ENCODE data around the gene RND3. TPM values are rescaled to one million over a fixed set of nuclear protein-coding genes. Genes with fewer than 3 reads are reported as not detected.

Gene RND3
- total and polyA plus RNA-seq, 2 of the 13 experiments (the other 11 are each of a cell fraction or from before 2014, with no cell fraction given), result 0.13 to 0.42 TPM

DNA sequence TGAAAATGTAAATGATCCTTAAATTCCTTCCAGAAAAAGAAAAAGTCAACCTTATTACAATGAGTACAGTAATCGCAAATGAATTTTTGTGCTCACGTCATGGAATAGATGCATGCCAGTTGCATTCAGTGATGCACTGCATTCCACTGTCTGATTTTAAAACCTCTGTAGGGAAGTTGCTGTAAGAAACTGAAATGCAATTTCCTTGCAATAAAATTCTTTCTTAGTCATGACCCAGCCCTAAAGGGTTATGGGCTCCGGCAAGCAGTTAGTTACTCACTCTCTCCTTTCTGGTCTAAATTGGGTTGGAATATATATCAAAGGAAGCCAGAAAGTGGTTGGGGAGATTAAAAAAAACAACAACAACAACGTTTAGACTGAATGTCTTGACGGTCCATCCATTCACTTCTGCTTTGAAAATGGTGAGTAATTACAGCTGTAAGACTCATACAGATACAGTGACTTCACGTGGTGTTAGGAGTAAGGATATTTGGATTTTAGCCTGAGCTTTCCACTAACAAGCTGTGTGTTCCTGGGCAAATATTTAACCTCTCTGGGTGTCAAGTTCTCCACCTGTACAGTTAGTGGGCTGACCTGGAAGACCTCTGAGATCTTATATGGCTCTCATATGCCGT, 8.6 kb upstream of the RND3 start:
- no peaks in the 10 kb centered on the region for H3K36me3 ChIP-seq (replicated peaks in 1 of 2; ENCODE audit: control insufficient read depth in 1 of 2, insufficient read depth in 2 of 2, low read length in 2 of 2)
- no peak overlapping the region for H3K27ac ChIP-seq (ENCODE audit: extremely low read length, insufficient read depth, low read length)
- no peaks in the 10 kb centered on the region for H3K9me3 ChIP-seq (ENCODE audit: low read length)
- intact Hi-C loops (cut with micrococcal nuclease; ENCODE audit: unreplicated experiment) (no loop called here), in situ Hi-C loops (cut with HindIII; ENCODE audit: extremely low pct_ligation_motif_present, low pct_unique_long_range_greater_than_20kb) (no loop called here)
- WGBS (ENCODE audit: low lambda C conversion rate), result 33% methylated on average over 7 of the region's 7 CpGs
- no TSS peak for BruUV-seq (replicated peaks)
- TF ChIP-seq, protein P1, sequence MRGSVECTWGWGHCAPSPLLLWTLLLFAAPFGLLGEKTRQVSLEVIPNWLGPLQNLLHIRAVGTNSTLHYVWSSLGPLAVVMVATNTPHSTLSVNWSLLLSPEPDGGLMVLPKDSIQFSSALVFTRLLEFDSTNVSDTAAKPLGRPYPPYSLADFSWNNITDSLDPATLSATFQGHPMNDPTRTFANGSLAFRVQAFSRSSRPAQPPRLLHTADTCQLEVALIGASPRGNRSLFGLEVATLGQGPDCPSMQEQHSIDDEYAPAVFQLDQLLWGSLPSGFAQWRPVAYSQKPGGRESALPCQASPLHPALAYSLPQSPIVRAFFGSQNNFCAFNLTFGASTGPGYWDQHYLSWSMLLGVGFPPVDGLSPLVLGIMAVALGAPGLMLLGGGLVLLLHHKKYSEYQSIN (CRISPR knock-in tag; IDR thresholded peaks at IDR 0.05; ENCODE audit: borderline replicate concordance), result no peak
- CTCF ChIA-PET (ENCODE audit: low intra/inter-chr PET ratio, low total read pairs), result no interaction called here
- ATAC-seq (no peak), FAIRE-seq (no peak), DNase-seq (ENCODE audit: low spot score) (no peak)
- no peak overlapping the region for H2AFZ ChIP-seq (ENCODE audit: low read length)
- H3K79me2 ChIP-seq (ENCODE audit: insufficient read depth, low read length), result no peaks in the 10 kb centered on the region
- H4K20me1 ChIP-seq (ENCODE audit: insufficient read depth, low read length), result no peaks in the 10 kb centered on the region
- no peak overlapping the region for H3K9ac ChIP-seq (ENCODE audit: insufficient read depth, low read depth, low read length)
- H3K4me1 ChIP-seq (ENCODE audit: insufficient read depth, low read length), result no peaks in the 10 kb centered on the region
- no peak overlapping the region for H3K4me3 ChIP-seq (replicated peaks in 1 of 3; ENCODE audit: insufficient read depth in 1 of 3, low read depth in 2 of 3, low read length in 3 of 3)
- H3K27me3 ChIP-seq (ENCODE audit: control insufficient read depth in 1 of 2, insufficient read depth in 2 of 2, low read length in 2 of 2), result no peaks in the 10 kb centered on the region
- POLR2A ChIA-PET, result no interaction called here
- no peak overlapping the region for H3K4me2 ChIP-seq (ENCODE audit: low read depth, low read length)

DNA sequence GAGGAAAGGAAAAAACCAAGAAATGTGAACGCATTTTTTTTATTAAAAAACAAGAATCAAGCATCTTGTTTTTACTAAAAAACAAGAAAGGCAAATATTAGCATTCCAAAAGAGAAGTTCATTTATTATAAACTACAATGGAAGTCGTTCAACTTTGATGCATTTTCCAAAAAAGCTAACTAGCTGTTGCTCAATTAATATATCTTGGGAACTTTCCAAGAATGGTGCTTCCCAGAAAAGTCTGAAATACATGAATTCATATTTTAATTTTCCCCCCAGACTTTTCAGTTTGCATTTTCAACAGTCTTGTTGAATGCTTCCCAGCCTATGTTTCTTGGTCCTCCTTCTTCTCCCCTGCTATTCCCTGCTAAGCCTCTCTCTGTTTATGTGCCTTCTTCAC, 7.5 kb upstream of the RND3 start:
- Histone ChIP-seq H3K4me1 (ENCODE audit: insufficient read depth, low read length) (no peaks in the 10 kb centered on the region), H3K36me3 (replicated peaks in 1 of 2; ENCODE audit: control insufficient read depth in 1 of 2, insufficient read depth in 2 of 2, low read length in 2 of 2) (no peaks in the 10 kb centered on the region), H3K9ac (ENCODE audit: insufficient read depth, low read depth, low read length) (no peak overlapping the region), H2AFZ (ENCODE audit: low read length) (no peak overlapping the region), H3K4me3 (replicated peaks in 1 of 3; ENCODE audit: insufficient read depth in 1 of 3, low read depth in 2 of 3, low read length in 3 of 3) (no peak overlapping the region), H3K9me3 (ENCODE audit: low read length) (no peaks in the 10 kb centered on the region), H3K4me2 (ENCODE audit: low read depth, low read length) (no peak overlapping the region), H3K27me3 (ENCODE audit: control insufficient read depth in 1 of 2, insufficient read depth in 2 of 2, low read length in 2 of 2) (no peaks in the 10 kb centered on the region), H3K27ac (ENCODE audit: extremely low read length, insufficient read depth, low read length) (no peak overlapping the region), H4K20me1 (ENCODE audit: insufficient read depth, low read length) (no peaks in the 10 kb centered on the region), H3K79me2 (ENCODE audit: insufficient read depth, low read length) (no peaks in the 10 kb centered on the region)
- DNase-seq (ENCODE audit: low spot score), result no peak
- intact Hi-C loops (cut with micrococcal nuclease; ENCODE audit: unreplicated experiment), result no loop called here
- ChIA-PET CTCF (ENCODE audit: low intra/inter-chr PET ratio, low total read pairs) (no interaction called here), POLR2A (no interaction called here)
- BruUV-seq (replicated peaks), result no TSS peak
- FAIRE-seq, result no peak
- in situ Hi-C loops (cut with HindIII; ENCODE audit: extremely low pct_ligation_motif_present, low pct_unique_long_range_greater_than_20kb), result no loop called here
- ATAC-seq, result no peak
- 0% methylated on average over 2 of the region's 2 CpGs for WGBS (ENCODE audit: low lambda C conversion rate)
- TF ChIP-seq, protein P2, sequence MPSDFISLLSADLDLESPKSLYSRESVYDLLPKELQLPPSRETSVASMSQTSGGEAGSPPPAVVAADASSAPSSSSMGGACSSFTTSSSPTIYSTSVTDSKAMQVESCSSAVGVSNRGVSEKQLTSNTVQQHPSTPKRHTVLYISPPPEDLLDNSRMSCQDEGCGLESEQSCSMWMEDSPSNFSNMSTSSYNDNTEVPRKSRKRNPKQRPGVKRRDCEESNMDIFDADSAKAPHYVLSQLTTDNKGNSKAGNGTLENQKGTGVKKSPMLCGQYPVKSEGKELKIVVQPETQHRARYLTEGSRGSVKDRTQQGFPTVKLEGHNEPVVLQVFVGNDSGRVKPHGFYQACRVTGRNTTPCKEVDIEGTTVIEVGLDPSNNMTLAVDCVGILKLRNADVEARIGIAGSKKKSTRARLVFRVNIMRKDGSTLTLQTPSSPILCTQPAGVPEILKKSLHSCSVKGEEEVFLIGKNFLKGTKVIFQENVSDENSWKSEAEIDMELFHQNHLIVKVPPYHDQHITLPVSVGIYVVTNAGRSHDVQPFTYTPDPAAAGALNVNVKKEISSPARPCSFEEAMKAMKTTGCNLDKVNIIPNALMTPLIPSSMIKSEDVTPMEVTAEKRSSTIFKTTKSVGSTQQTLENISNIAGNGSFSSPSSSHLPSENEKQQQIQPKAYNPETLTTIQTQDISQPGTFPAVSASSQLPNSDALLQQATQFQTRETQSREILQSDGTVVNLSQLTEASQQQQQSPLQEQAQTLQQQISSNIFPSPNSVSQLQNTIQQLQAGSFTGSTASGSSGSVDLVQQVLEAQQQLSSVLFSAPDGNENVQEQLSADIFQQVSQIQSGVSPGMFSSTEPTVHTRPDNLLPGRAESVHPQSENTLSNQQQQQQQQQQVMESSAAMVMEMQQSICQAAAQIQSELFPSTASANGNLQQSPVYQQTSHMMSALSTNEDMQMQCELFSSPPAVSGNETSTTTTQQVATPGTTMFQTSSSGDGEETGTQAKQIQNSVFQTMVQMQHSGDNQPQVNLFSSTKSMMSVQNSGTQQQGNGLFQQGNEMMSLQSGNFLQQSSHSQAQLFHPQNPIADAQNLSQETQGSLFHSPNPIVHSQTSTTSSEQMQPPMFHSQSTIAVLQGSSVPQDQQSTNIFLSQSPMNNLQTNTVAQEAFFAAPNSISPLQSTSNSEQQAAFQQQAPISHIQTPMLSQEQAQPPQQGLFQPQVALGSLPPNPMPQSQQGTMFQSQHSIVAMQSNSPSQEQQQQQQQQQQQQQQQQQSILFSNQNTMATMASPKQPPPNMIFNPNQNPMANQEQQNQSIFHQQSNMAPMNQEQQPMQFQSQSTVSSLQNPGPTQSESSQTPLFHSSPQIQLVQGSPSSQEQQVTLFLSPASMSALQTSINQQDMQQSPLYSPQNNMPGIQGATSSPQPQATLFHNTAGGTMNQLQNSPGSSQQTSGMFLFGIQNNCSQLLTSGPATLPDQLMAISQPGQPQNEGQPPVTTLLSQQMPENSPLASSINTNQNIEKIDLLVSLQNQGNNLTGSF (CRISPR knock-in tag; IDR thresholded peaks at IDR 0.05), result no peak
- TF ChIP-seq, protein P3, sequence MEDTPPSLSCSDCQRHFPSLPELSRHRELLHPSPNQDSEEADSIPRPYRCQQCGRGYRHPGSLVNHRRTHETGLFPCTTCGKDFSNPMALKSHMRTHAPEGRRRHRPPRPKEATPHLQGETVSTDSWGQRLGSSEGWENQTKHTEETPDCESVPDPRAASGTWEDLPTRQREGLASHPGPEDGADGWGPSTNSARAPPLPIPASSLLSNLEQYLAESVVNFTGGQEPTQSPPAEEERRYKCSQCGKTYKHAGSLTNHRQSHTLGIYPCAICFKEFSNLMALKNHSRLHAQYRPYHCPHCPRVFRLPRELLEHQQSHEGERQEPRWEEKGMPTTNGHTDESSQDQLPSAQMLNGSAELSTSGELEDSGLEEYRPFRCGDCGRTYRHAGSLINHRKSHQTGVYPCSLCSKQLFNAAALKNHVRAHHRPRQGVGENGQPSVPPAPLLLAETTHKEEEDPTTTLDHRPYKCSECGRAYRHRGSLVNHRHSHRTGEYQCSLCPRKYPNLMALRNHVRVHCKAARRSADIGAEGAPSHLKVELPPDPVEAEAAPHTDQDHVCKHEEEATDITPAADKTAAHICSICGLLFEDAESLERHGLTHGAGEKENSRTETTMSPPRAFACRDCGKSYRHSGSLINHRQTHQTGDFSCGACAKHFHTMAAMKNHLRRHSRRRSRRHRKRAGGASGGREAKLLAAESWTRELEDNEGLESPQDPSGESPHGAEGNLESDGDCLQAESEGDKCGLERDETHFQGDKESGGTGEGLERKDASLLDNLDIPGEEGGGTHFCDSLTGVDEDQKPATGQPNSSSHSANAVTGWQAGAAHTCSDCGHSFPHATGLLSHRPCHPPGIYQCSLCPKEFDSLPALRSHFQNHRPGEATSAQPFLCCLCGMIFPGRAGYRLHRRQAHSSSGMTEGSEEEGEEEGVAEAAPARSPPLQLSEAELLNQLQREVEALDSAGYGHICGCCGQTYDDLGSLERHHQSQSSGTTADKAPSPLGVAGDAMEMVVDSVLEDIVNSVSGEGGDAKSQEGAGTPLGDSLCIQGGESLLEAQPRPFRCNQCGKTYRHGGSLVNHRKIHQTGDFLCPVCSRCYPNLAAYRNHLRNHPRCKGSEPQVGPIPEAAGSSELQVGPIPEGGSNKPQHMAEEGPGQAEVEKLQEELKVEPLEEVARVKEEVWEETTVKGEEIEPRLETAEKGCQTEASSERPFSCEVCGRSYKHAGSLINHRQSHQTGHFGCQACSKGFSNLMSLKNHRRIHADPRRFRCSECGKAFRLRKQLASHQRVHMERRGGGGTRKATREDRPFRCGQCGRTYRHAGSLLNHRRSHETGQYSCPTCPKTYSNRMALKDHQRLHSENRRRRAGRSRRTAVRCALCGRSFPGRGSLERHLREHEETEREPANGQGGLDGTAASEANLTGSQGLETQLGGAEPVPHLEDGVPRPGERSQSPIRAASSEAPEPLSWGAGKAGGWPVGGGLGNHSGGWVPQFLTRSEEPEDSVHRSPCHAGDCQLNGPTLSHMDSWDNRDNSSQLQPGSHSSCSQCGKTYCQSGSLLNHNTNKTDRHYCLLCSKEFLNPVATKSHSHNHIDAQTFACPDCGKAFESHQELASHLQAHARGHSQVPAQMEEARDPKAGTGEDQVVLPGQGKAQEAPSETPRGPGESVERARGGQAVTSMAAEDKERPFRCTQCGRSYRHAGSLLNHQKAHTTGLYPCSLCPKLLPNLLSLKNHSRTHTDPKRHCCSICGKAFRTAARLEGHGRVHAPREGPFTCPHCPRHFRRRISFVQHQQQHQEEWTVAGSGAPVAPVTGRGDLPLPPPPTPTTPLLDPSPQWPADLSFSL (CRISPR knock-in tag; IDR thresholded peaks at IDR 0.05), result no peak
- no peak for TF ChIP-seq YEATS2 (CRISPR knock-in tag; IDR thresholded peaks at IDR 0.05; ENCODE audit: borderline replicate concordance)

Data from HepG2 (cell line).